Measurements from ENCODE around the gene STAT5B. TPM values are rescaled to one million over a fixed set of nuclear protein-coding genes. Genes with fewer than 3 reads are reported as not detected.

The STAT5B gene
- total and polyA plus RNA-seq, 9 of the 15 experiments (the other 6 are each of a cell fraction or from before 2014, with no cell fraction given), result 20.8 to 176 (median 92.4) TPM

GRCh38 chr17:42180922-42181850 lies 95.0 kb downstream of the STAT5B start, which contains the start of gene KCNH4 (continued):
- TF ChIP-seq MBD1 (CRISPR knock-in tag; IDR thresholded peaks at IDR 0.05), result no peak
- TF ChIP-seq STAG1 (CRISPR knock-in tag; IDR thresholded peaks at IDR 0.05; ENCODE audit: borderline replicate concordance), result peak; percentile 39; the same call in 1 of the 2 replicates
- peak; percentile 47; the same call in 1 of the 2 replicates for TF ChIP-seq JUND (IDR thresholded peaks at IDR 0.05; ENCODE audit: borderline replicate concordance, low read depth, low read length)
- peak; percentile 56; the same call in 1 of the 3 replicates for TF ChIP-seq JUND (tag; IDR thresholded peaks at IDR 0.05; ENCODE audit: borderline replicate concordance, low read depth, low read length)
- TF ChIP-seq FOXK2 (conservative IDR thresholded peaks at IDR 0.05 in 1 of 2, IDR thresholded peaks at IDR 0.05 in 1 of 2; ENCODE audit: low read depth in 2 of 2), result peak; percentile 74 to 83
- no peak for TF ChIP-seq ZNF274 (IDR thresholded peaks at IDR 0.05; ENCODE audit: borderline replicate concordance, low read depth, low read length)
- no peak for TF ChIP-seq RHOXF2B (CRISPR knock-in tag; conservative IDR thresholded peaks at IDR 0.05)
- TF ChIP-seq ELF4 (CRISPR knock-in tag; IDR thresholded peaks at IDR 0.05), result no peak
- peak; percentile 99 for TF ChIP-seq E2F3 (CRISPR knock-in tag; IDR thresholded peaks at IDR 0.05)
- no peak for TF ChIP-seq HDAC8 (tag; IDR thresholded peaks at IDR 0.05)
- TF ChIP-seq TEAD1 (CRISPR knock-in tag; IDR thresholded peaks at IDR 0.05), result peak in 1 of 2 experiments; percentile 83; a peak in 2 of 4 replicates
- peak in 1 of 2 experiments; percentile 55; a peak in 1 of 4 replicates for TF ChIP-seq SRF (CRISPR knock-in tag; IDR thresholded peaks at IDR 0.05)
- TF ChIP-seq U2AF2 (optimal IDR thresholded peaks at IDR 0.05; ENCODE audit: low read depth, low read length), result no peak
- TF ChIP-seq RNF2 (IDR thresholded peaks at IDR 0.05), result peak; percentile 77; the same call in 1 of the 2 replicates
- peak; percentile 74 for TF ChIP-seq MTA1 (IDR thresholded peaks at IDR 0.05; ENCODE audit: borderline replicate concordance)
- TF ChIP-seq RCOR1 (IDR thresholded peaks at IDR 0.05; ENCODE audit: borderline replicate concordance in 1 of 2, low read depth in 2 of 2, low read length in 2 of 2), result peak in 1 of 2 experiments; percentile 52; a peak in 2 of 4 replicates
- TF ChIP-seq USF2 (CRISPR knock-in tag; IDR thresholded peaks at IDR 0.05), result peak; percentile 88
- no peak for TF ChIP-seq CHAMP1 (IDR thresholded peaks at IDR 0.05)
- peak; percentile 76 for TF ChIP-seq NKRF (IDR thresholded peaks at IDR 0.05; ENCODE audit: borderline replicate concordance)

All from K562 (cell line).